Measurements from ENCODE around the gene SIK3. TPM values are rescaled to one million over a fixed set of nuclear protein-coding genes. Genes with fewer than 3 reads are reported as not detected.

Gene SIK3
- total RNA-seq, 1 experiment from 2014 or later = 33.3 TPM

- Mint-ChIP-seq H3K36me3 (ENCODE audit: insufficient read depth, unreplicated experiment) (peaks cover 23% of the 10 kb centered on the region), H3K4me1 (ENCODE audit: insufficient read depth, unreplicated experiment) (peaks cover 46% of the 10 kb centered on the region), H3K9me3 (ENCODE audit: unreplicated experiment) (peaks cover 8% of the 10 kb centered on the region), H3K27me3 (ENCODE audit: insufficient read depth, unreplicated experiment) (no peaks in the 10 kb centered on the region), H3K4me3 (ENCODE audit: unreplicated experiment) (peak overlapping the region; percentile 85), H3K27ac (ENCODE audit: low read depth, unreplicated experiment) (peak overlapping the region; percentile 100)
- intact Hi-C loops (cut with micrococcal nuclease) = loop anchor here (5.0 to 10.0 kb wide), 2 partner anchors 83 to 111 kb away; no protein-coding TSS in a partner anchor
- no TSS peak for BruUV-seq (replicated peaks)
- POLR2A ChIA-PET = interaction anchor here (0.6 to 5.9 kb wide), 12 partner anchors 17 to 387 kb away, joined by 3 to 87 read pairs (median 5); partner anchors contain the start of gene PAFAH1B2
- CTCF ChIA-PET = interaction anchor here (0.6 to 5.1 kb wide), 10 partner anchors 10 to 273 kb away, joined by 3 to 35 read pairs (median 6); no protein-coding TSS in a partner anchor
- TF ChIP-seq CTCF (IDR thresholded peaks at IDR 0.05; ENCODE audit: unreplicated experiment) = no peak
- DNase-seq (ENCODE audit: unreplicated experiment) = peak; percentile 49
Observed at GRCh38 chr11:117095284-117096161, 2.7 kb downstream of the SIK3 start.

- POLR2A ChIA-PET = interaction anchor here (0.6 to 5.9 kb wide), 11 partner anchors 16 to 386 kb away, joined by 3 to 87 read pairs (median 5); partner anchors contain the start of gene PAFAH1B2
- TF ChIP-seq CTCF (IDR thresholded peaks at IDR 0.05; ENCODE audit: unreplicated experiment) = no peak
- intact Hi-C loops (cut with micrococcal nuclease) = loop anchor here (5.0 to 10.0 kb wide), 2 partner anchors 82 to 110 kb away; no protein-coding TSS in a partner anchor
- H3K9me3 Mint-ChIP-seq (ENCODE audit: unreplicated experiment) = peaks cover 8% of the 10 kb centered on the region
- H3K27ac Mint-ChIP-seq (ENCODE audit: low read depth, unreplicated experiment) = peak overlapping the region; percentile 25
- CTCF ChIA-PET = interaction anchor here (0.6 to 1.6 kb wide), 8 partner anchors 11 to 272 kb away, joined by 3 to 10 read pairs (median 6); no protein-coding TSS in a partner anchor
- DNase-seq (ENCODE audit: unreplicated experiment) = no peak
- BruUV-seq (replicated peaks) = no TSS peak
- peaks cover 54% of the 10 kb centered on the region for H3K4me1 Mint-ChIP-seq (ENCODE audit: insufficient read depth, unreplicated experiment)
- no peaks in the 10 kb centered on the region for H3K27me3 Mint-ChIP-seq (ENCODE audit: insufficient read depth, unreplicated experiment)
- H3K4me3 Mint-ChIP-seq (ENCODE audit: unreplicated experiment) = peak overlapping the region; percentile 85
- peaks cover 23% of the 10 kb centered on the region for H3K36me3 Mint-ChIP-seq (ENCODE audit: insufficient read depth, unreplicated experiment)
Observed at GRCh38 chr11:117094776-117095175, 3.5 kb downstream of the SIK3 start.

GRCh38 chr11:117092951-117093590, 5.2 kb downstream of the SIK3 start:
- TF ChIP-seq CTCF (IDR thresholded peaks at IDR 0.05; ENCODE audit: unreplicated experiment) = no peak
- H3K4me3 Mint-ChIP-seq (ENCODE audit: unreplicated experiment) = no peak overlapping the region
- peaks cover 8% of the 10 kb centered on the region for H3K9me3 Mint-ChIP-seq (ENCODE audit: unreplicated experiment)
- ChIA-PET POLR2A (interaction anchor here (0.6 to 1.4 kb wide), 5 partner anchors 15 to 220 kb away, joined by 3 to 4 read pairs (median 3); no protein-coding TSS in a partner anchor), CTCF (no interaction called here)
- no peaks in the 10 kb centered on the region for H3K27me3 Mint-ChIP-seq (ENCODE audit: insufficient read depth, unreplicated experiment)
- H3K4me1 Mint-ChIP-seq (ENCODE audit: insufficient read depth, unreplicated experiment) = peaks cover 46% of the 10 kb centered on the region
- H3K27ac Mint-ChIP-seq (ENCODE audit: low read depth, unreplicated experiment) = no peak overlapping the region
- no TSS peak for BruUV-seq (replicated peaks)
- peaks cover 16% of the 10 kb centered on the region for H3K36me3 Mint-ChIP-seq (ENCODE audit: insufficient read depth, unreplicated experiment)
- no peak for DNase-seq (ENCODE audit: unreplicated experiment)
- intact Hi-C loops (cut with micrococcal nuclease) = loop anchor here (10.0 kb wide), 1 partner anchor 108 kb away; no protein-coding TSS in a partner anchor
